IPS-20b (cell line): Measurements from ENCODE around the gene YTHDF2.
"Not testable (repeated sequence)": the region's sequence is repeated elsewhere in the genome, so short reads cannot be mapped to it uniquely, and the experiment has no call there.

Source experiments
- H3K27ac ChIP-seq: one replicate; pipeline ENCODE4 v1.5.1; 2013; ENCODE audit warnings: low read length
- H3K27me3 ChIP-seq: 2 replicates; pipeline ENCODE4 v1.6.1; 2013; ENCODE audit warnings: mild to moderate bottlenecking, low read length, inconsistent platforms; ENCODE audit not compliant: insufficient read depth
- H3K36me3 ChIP-seq: 2 replicates; pipeline ENCODE4 v1.6.1; 2013; ENCODE audit warnings: low read depth, mild to moderate bottlenecking, inconsistent platforms, low read length, moderate library complexity; ENCODE audit not compliant: insufficient read depth
- H3K4me1 ChIP-seq: 2 replicates; pipeline ENCODE4 v1.6.1; 2013; ENCODE audit warnings: mild to moderate bottlenecking, control low read depth, inconsistent platforms, low read length, moderate library complexity; ENCODE audit not compliant: insufficient read depth
- H3K4me3 ChIP-seq: 2 replicates; pipeline ENCODE4 v1.5.1; 2013; ENCODE audit warnings: mild to moderate bottlenecking, low read length, inconsistent platforms
- H3K9ac ChIP-seq: 2 replicates; pipeline ENCODE4 v1.6.1; 2013; ENCODE audit warnings: low read depth, mild to moderate bottlenecking, inconsistent platforms, low read length, moderate library complexity
- H3K9me3 ChIP-seq: 2 replicates; pipeline ENCODE4 v1.6.1; 2013; ENCODE audit warnings: mild to moderate bottlenecking, low read depth, low read length, inconsistent platforms; ENCODE audit not compliant: insufficient read depth

Gene YTHDF2

DNA sequence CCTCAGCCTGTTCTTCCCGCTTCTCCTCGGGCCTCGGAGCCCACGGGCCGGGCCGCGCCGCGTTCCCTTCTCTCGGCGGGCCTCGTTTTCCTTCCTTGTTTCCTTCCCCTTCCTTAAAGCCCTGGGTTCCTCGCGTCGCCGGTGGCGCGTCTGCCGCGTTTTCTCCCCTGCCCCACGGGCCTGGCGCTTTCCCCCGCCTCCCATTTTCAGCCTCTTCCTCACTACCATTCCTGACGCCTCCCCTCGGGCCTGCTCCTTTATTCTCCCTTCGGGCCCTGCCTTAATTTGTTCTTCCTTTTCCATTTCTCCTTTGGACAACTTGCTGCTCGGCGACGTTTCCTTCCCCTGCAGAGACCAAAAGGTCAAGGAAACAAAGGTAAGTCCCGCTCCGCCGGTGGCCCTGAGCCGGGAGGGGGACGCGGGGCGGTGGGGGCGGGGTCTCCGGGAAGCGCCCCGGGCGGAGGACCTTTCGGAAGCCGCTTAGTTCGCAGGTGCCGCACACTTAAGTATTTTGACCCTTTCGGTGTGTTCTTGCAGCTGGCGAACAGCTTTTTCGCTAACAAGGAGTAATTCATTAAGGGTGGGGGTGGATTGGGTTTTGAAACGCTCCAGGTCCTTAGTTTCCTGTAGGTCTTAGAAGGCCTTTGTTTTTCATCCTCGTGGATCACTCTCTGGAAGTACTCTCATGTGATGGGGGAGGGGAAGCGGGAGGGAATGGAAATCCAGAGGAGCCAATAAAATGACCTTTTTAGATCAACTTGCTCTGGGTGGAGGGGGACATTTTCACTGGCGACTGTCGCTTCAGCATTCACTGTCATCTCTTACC lies 780 bp downstream of the YTHDF2 start:
- H3K27me3 ChIP-seq: no peaks in the 10 kb centered on the region
- peak overlapping the region; percentile 99 for H3K9ac ChIP-seq
- peaks cover 48% of the 10 kb centered on the region for H3K36me3 ChIP-seq
- H3K9me3 ChIP-seq: no peaks in the 10 kb centered on the region
- peak overlapping the region; percentile 92 for H3K27ac ChIP-seq
- peaks cover 12% of the 10 kb centered on the region for H3K4me1 ChIP-seq
- peak overlapping the region; percentile 98 for H3K4me3 ChIP-seq

DNA sequence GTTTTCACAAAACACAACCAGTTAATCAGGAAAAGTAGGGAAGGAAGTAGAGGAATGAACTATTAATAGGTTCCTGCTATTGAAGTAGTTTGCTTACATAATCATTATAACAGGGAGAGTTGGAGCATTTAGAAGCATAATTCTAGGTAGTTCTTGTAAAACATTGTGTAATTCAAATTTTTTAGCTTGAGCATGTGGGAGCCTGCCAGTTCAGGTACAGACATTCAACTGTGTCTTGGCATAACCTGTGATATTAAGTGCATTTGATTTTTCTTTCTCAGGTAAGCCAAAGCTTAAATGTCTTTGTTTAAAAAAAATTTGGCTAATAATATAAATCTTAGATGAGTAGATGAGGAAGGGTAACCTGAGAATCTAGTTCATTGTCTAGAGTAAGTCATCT lies 3.4 kb downstream of the YTHDF2 start:
- H3K4me1 ChIP-seq: peaks cover 12% of the 10 kb centered on the region
- H3K36me3 ChIP-seq: peaks cover 74% of the 10 kb centered on the region
- H3K27me3 ChIP-seq: no peaks in the 10 kb centered on the region
- H3K27ac ChIP-seq: no peak overlapping the region
- no peak overlapping the region for H3K9ac ChIP-seq
- H3K9me3 ChIP-seq: no peaks in the 10 kb centered on the region
- peak overlapping the region; percentile 43 for H3K4me3 ChIP-seq

DNA sequence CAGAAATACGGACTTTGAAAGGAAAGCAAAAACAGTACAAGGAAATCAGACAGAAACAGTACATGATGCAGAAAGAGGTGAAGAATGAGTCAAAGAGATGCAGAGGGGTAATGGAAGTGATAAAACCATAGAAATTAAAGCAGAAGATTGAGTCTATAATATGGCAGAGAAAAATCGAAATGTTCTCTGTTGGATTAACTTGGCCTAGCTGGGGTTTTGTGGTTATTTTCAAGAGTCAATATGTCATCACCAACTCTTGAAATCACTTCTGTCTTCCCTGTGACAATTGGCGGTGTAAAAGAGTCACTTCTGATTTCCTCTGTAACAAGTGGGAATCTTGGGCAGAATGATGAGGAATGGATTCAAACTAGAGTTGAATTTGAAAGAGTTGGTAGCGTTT lies 7.4 kb downstream of the YTHDF2 start:
- peak overlapping the region; percentile 44 for H3K4me3 ChIP-seq
- no peak overlapping the region for H3K27ac ChIP-seq
- no peak overlapping the region for H3K9ac ChIP-seq
- peaks cover 98% of the 10 kb centered on the region for H3K36me3 ChIP-seq
- no peaks in the 10 kb centered on the region; the same call in 1 of the 2 replicates for H3K4me1 ChIP-seq
- no peaks in the 10 kb centered on the region for H3K27me3 ChIP-seq
- no peaks in the 10 kb centered on the region for H3K9me3 ChIP-seq

DNA sequence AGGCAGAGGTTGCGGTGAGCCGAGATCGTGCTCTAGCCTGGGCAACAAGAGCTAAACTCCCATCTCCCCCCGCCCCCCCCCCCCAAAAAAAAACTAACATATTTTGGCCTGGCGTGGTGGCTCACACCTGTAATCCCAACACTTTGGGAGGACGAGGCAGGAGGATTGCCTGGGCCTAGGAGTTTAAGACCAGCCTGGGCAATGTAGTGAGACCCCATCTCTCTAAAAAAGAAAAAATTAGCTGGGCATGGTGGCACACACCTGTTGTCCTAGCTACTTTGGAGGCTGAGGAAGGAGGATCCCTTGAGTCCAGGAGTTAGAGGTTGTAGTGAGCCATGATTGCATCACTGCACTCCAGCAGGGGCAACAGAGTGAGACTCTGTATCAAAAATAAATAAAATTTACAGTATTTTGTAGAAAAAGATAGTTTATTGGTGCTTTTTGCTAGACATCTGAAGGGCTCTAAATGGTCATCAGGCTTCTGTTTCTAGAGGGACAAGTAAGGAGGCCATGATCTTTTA lies 9.0 kb downstream of the YTHDF2 start:
- H3K9me3 ChIP-seq: no peaks in the 10 kb centered on the region
- H3K4me3 ChIP-seq: peak overlapping the region; percentile 40; the same call in 1 of the 2 replicates
- H3K9ac ChIP-seq: no peak overlapping the region
- no peaks in the 10 kb centered on the region for H3K27me3 ChIP-seq
- H3K36me3 ChIP-seq: peaks cover 96% of the 10 kb centered on the region
- H3K4me1 ChIP-seq: no peaks in the 10 kb centered on the region; the same call in 1 of the 2 replicates
- no peak overlapping the region for H3K27ac ChIP-seq

DNA sequence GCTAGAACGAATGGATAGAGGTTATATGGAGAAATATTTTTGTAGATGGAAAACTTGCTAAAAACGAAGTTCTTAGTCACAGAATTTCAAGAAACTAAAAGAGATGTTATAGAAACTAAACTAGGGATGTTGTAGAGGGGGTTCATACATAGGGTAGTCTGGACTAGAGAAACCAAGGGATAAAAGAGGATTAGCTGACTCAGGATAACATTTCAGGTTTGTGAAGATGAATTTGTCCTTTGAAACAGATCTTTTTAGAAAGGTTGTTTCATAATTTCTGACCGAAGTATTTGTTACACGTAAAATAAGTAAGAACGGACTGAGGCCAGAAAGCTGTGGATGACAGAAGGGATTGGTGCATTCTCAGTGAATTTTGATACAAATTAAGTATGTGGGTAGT lies 13.6 kb downstream of the YTHDF2 start:
- no peak overlapping the region for H3K4me3 ChIP-seq
- no peaks in the 10 kb centered on the region for H3K27me3 ChIP-seq
- H3K27ac ChIP-seq: no peak overlapping the region
- H3K9me3 ChIP-seq: no peaks in the 10 kb centered on the region
- no peak overlapping the region for H3K9ac ChIP-seq
- peaks cover 8% of the 10 kb centered on the region for H3K4me1 ChIP-seq
- H3K36me3 ChIP-seq: peaks cover 92% of the 10 kb centered on the region

DNA sequence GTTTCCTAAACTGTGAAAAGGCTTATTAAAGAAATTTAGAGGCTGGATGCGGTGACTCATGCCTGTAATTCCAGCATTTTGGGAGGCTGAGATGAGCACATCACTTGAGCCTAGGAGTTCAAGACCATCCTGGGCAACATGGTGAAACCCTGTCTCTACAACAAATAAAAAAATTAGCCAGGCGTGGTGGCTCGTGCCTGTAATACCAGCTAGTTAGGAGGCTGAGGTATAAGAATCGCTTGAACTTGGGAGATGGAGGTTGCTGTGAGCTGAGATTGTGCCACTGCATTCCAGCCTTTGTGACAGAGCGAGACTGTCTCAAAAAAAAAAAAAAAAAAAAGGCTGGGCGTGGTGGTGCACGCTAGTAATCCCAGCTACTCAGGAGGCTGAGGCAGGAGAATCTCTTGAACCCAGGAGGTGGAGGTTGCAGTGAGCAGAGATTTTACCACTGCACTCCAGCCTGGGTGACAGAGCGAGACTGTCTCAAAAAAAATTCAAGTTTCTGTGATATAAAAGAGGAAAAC lies 14.1 kb downstream of the YTHDF2 start:
- Histone ChIP-seq H3K36me3 (peaks cover 92% of the 10 kb centered on the region), H3K4me1 (peaks cover 13% of the 10 kb centered on the region)
- not testable (repeated sequence) for H3K9ac ChIP-seq, H3K27ac ChIP-seq, H3K9me3 ChIP-seq, H3K4me3 ChIP-seq, H3K27me3 ChIP-seq

DNA sequence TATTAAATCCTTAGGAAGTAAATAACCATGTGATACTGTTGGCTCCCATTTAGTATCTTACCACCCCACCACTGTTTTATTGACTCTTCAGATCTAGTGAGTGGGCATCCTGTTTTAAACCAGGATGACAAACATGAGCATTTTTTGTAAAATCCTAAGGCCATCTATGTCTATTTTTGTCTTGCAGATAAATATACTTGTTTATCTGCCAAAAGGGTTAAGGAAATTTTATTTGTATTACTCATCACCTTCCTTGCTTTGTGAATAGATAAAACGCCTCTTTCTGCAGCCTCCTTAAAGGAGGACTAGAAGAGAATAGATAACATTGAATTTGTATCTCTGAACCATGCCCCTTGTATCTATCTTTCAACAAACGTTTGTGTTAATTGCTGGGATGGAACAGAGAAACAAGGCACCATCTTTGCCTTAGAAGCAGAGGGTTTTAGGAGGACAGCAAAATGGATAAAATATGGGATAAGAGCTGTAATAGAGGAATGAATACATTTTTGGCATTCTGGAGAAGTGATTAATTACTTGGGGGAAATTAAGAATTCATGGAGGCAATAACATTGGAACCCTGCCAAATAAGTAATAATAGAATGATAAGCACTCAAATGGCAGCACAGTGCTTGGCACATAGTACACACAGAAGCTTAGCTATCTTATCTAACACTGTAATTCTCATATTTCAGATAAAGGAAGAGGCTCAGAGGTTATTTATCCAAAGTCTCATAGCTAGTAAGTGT lies 14.7 kb downstream of the YTHDF2 start:
- Histone ChIP-seq H3K9me3 (no peaks in the 10 kb centered on the region), H3K27ac (no peak overlapping the region), H3K9ac (no peak overlapping the region), H3K27me3 (no peaks in the 10 kb centered on the region), H3K4me1 (peaks cover 19% of the 10 kb centered on the region), H3K4me3 (no peak overlapping the region), H3K36me3 (peaks cover 92% of the 10 kb centered on the region)

DNA sequence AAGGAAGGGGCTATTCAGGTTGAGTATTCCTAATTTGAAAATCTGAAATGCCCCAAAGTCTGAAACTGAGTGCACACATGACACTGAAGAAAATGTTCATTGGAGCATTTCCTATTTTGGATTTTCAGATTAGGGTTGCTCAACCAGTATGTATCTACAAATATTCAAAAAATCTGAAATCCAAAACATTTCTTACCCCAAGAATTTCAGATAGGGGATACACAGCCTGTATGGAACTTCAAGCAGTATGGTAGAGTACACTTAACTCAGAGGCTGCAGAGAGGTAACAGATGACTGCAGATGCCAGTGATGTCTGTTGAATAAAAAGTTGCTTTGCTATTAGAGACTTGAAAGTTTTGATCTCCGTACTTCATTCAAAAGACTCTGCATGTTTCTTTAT lies 19.0 kb downstream of the YTHDF2 start:
- H3K9ac ChIP-seq: no peak overlapping the region
- H3K9me3 ChIP-seq: no peaks in the 10 kb centered on the region
- H3K36me3 ChIP-seq: peaks cover 88% of the 10 kb centered on the region
- H3K4me1 ChIP-seq: peaks cover 22% of the 10 kb centered on the region
- no peak overlapping the region for H3K27ac ChIP-seq
- H3K4me3 ChIP-seq: no peak overlapping the region
- no peaks in the 10 kb centered on the region for H3K27me3 ChIP-seq

DNA sequence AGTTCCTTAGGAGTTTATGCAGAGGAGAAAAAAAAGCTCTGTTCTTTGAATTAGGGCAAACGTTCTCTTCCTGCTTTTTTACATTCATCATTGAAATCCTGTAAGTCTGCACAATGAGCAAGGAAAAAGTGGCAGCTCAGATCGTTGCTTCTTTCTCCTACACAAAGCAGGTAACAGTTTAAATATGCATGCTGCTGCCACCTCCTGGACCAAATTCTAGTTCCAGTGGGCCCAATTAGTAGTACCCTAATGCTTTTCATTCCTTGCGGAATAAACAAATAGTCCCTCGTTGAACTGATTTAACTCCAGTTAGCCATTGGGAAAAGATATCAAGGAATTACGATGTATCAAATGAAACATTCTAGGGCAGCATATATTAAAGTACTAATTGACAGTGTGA lies 20.1 kb downstream of the YTHDF2 start:
- Histone ChIP-seq H3K4me3 (no peak overlapping the region), H3K9me3 (no peaks in the 10 kb centered on the region), H3K9ac (no peak overlapping the region), H3K4me1 (peaks cover 22% of the 10 kb centered on the region), H3K27me3 (no peaks in the 10 kb centered on the region), H3K27ac (no peak overlapping the region), H3K36me3 (peaks cover 88% of the 10 kb centered on the region)

DNA sequence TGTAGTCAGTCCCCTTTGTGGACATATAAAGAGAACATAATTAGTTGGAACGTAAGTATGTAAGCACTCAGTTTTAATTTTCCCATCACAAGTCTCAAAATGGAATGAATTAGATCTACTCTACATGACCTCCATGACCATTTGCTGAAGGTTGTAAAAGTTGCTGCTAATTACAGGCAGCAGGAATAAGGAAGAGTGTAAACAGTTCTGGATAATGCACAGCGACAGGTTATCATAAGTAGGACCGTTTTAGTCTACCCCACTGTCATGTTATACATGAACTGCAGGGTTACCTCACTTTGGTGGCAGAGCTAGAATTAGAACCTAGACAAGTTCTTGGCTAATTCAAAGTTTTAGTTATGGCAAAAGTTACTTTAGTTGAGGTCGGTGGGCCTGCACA lies 21.7 kb downstream of the YTHDF2 start:
- H3K36me3 ChIP-seq: peaks cover 73% of the 10 kb centered on the region
- peaks cover 22% of the 10 kb centered on the region for H3K4me1 ChIP-seq
- H3K9me3 ChIP-seq: no peaks in the 10 kb centered on the region
- no peak overlapping the region for H3K4me3 ChIP-seq
- H3K9ac ChIP-seq: no peak overlapping the region
- H3K27ac ChIP-seq: no peak overlapping the region
- no peaks in the 10 kb centered on the region for H3K27me3 ChIP-seq

DNA sequence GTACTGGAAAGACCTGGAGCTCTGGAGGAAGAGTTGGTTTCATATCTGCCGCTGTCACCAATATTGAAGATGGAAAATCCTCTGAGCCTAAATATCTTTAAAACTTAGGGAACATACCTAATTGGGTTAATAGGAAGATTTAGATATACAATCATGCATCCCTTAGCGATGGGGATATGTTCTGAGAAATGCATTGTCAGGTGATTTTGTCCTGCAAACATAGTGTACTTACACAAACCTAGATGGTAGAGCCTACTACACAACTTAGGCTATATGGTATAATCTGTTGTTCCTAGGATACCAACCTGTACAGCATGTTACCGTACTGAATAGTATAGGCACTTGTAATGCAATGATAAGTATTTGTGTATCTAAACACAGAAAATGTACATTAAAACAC lies 22.5 kb downstream of the YTHDF2 start:
- Histone ChIP-seq H3K9ac (no peak overlapping the region), H3K36me3 (peaks cover 66% of the 10 kb centered on the region), H3K4me1 (peaks cover 22% of the 10 kb centered on the region), H3K9me3 (no peaks in the 10 kb centered on the region), H3K27me3 (no peaks in the 10 kb centered on the region), H3K27ac (no peak overlapping the region), H3K4me3 (no peak overlapping the region)
